Smooth muscle cell (in vitro differentiated cells): ENCODE data around the gene ETS1. TPM values are rescaled to one million over a fixed set of nuclear protein-coding genes. Genes with fewer than 3 reads are reported as not detected.
A peak's percentile ranks its signal among the peaks of the same experiment; 100 is the strongest.

Source experiments
- DNase-seq: peaks from one replicate; lab custom pipeline; 2025; ENCODE audit not compliant: unreplicated experiment; lab: John Stamatoyannopoulos, UW
- H2AFZ ChIP-seq: fragments of 200-600 bp; sonication (generic); 2 replicates; pipeline ENCODE4 v1.6.0; 2016; ENCODE audit warnings: antibody characterized with exemption, low read depth, mild to moderate bottlenecking
- H3F3A ChIP-seq: fragments of 200-600 bp; sonication (generic); 2 replicates; pipeline ENCODE4 v1.6.0; 2017; ENCODE audit warnings: antibody characterized with exemption, low read depth
- H3K27ac ChIP-seq: fragments of 200-600 bp; sonication (generic); 2 replicates; pipeline ENCODE4 v1.5.1; 2016; ENCODE audit warnings: low read depth, mild to moderate bottlenecking
- H3K27me3 ChIP-seq: fragments of 200-600 bp; sonication (generic); 2 replicates; pipeline ENCODE4 v1.6.1; 2016; ENCODE audit warnings: low read depth, mild to moderate bottlenecking
- H3K36me3 ChIP-seq: fragments of 200-600 bp; sonication (generic); 2 replicates; pipeline ENCODE4 v1.5.1; 2016; ENCODE audit warnings: low read depth
- H3K4me1 ChIP-seq: fragments of 200-600 bp; sonication (generic); 2 replicates; pipeline ENCODE4 v1.5.1; 2016; ENCODE audit warnings: low read depth
- H3K4me2 ChIP-seq: fragments of 200-600 bp; sonication (generic); 2 replicates; pipeline ENCODE4 v1.6.0; 2016; ENCODE audit warnings: mild to moderate bottlenecking
- H3K4me3 ChIP-seq: fragments of 200-600 bp; sonication (generic); 2 replicates; pipeline ENCODE4 v1.5.1; 2016; ENCODE audit warnings: mild to moderate bottlenecking
- H3K79me2 ChIP-seq: fragments of 200-600 bp; sonication (generic); 2 replicates; pipeline ENCODE4 v1.6.0; 2016; ENCODE audit warnings: low read depth, mild to moderate bottlenecking
- H3K9ac ChIP-seq: fragments of 200-600 bp; sonication (generic); 2 replicates; pipeline ENCODE4 v1.6.0; 2016; ENCODE audit warnings: low read depth
- H3K9me3 ChIP-seq: fragments of 200-600 bp; sonication (generic); replicated peaks from 2 replicates; pipeline ENCODE4 v1.5.1; 2016; ENCODE audit warnings: low read depth
- H4K20me1 ChIP-seq: fragments of 200-600 bp; sonication (generic); 2 replicates; pipeline ENCODE4 v1.6.0; 2016; ENCODE audit warnings: low read depth
- WGBS: methylation state at CpG from one replicate; pipeline ENCODE4 v1.1.7; 2016; ENCODE audit warnings: low lambda C conversion rate; 5-methylcytosine and 5-hydroxymethylcytosine counted together
- polyA plus RNA-seq: library from polyadenylated mRNA; unstranded; fragments of >200 nt; fragmentation: Nextera tagmentation; extraction: Ambion mirVana; gene quantifications from 2 replicates; pipeline ENCODE4 v1.2.1, GENCODE V29; 2016
- total RNA-seq: library from RNA; depleted of rRNA; stranded (reverse); fragments of >200 nt; gene quantifications from 2 replicates; pipeline ENCODE4 v1.2.3, GENCODE V29; 2014
- TF ChIP-seq, protein P1 (sequence below): fragments of 200-600 bp; sonication (generic); IDR thresholded peaks from 2 replicates; pipeline ENCODE4 v1.5.1; 2017; ENCODE audit warnings: borderline replicate concordance, mild to moderate bottlenecking, antibody characterized with exemption; ENCODE audit not compliant: insufficient read depth, poor library complexity, severe bottlenecking

ETS1 gene
- total and polyA plus RNA-seq, 2 experiments from 2014 or later, result 4.1 to 22.8 TPM

- Histone ChIP-seq H2AFZ (no peak overlapping the region), H3K27me3 (no peaks in the 10 kb centered on the region), H3K9ac (no peak overlapping the region), H3K4me2 (no peak overlapping the region), H3K27ac (no peak overlapping the region), H3F3A (peaks cover 6% of the 10 kb centered on the region), H3K9me3 (no peaks in the 10 kb centered on the region), H3K79me2 (no peaks in the 10 kb centered on the region), H3K36me3 (no peaks in the 10 kb centered on the region), H4K20me1 (no peaks in the 10 kb centered on the region), H3K4me3 (no peak overlapping the region), H3K4me1 (peaks cover 5% of the 10 kb centered on the region)
- TF ChIP-seq, protein P1, sequence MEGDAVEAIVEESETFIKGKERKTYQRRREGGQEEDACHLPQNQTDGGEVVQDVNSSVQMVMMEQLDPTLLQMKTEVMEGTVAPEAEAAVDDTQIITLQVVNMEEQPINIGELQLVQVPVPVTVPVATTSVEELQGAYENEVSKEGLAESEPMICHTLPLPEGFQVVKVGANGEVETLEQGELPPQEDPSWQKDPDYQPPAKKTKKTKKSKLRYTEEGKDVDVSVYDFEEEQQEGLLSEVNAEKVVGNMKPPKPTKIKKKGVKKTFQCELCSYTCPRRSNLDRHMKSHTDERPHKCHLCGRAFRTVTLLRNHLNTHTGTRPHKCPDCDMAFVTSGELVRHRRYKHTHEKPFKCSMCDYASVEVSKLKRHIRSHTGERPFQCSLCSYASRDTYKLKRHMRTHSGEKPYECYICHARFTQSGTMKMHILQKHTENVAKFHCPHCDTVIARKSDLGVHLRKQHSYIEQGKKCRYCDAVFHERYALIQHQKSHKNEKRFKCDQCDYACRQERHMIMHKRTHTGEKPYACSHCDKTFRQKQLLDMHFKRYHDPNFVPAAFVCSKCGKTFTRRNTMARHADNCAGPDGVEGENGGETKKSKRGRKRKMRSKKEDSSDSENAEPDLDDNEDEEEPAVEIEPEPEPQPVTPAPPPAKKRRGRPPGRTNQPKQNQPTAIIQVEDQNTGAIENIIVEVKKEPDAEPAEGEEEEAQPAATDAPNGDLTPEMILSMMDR, result no peak
- WGBS, result 72% methylated on average over 7 of the region's 7 CpGs
- no peak for DNase-seq
Observed at GRCh38 chr11:128618603-128619002, 31.2 kb upstream of the ETS1 start.

- Histone ChIP-seq H3K27ac (peak overlapping the region; percentile 26), H3K36me3 (no peaks in the 10 kb centered on the region), H3K27me3 (no peaks in the 10 kb centered on the region), H3K4me3 (no peak overlapping the region), H4K20me1 (no peaks in the 10 kb centered on the region), H3K4me1 (peaks cover 5% of the 10 kb centered on the region), H3F3A (peaks cover 6% of the 10 kb centered on the region), H2AFZ (no peak overlapping the region), H3K9ac (no peak overlapping the region), H3K79me2 (no peaks in the 10 kb centered on the region), H3K9me3 (no peaks in the 10 kb centered on the region), H3K4me2 (peak overlapping the region; percentile 64)
- TF ChIP-seq, protein P1, result no peak
- no peak for DNase-seq
- WGBS, result 30% methylated on average over 7 of the region's 7 CpGs
Observed at GRCh38 chr11:128616161-128616560, 28.8 kb upstream of the ETS1 start.

GRCh38 chr11:128615612-128616011 is 28.3 kb upstream of the ETS1 start:
- peaks cover 8% of the 10 kb centered on the region for H3K4me1 ChIP-seq
- TF ChIP-seq, protein P1, result no peak
- 73% methylated on average over 7 of the region's 7 CpGs for WGBS
- H4K20me1 ChIP-seq, result no peaks in the 10 kb centered on the region
- H3K36me3 ChIP-seq, result no peaks in the 10 kb centered on the region
- H3K79me2 ChIP-seq, result no peaks in the 10 kb centered on the region
- H2AFZ ChIP-seq, result peak overlapping the region; percentile 78
- no peak overlapping the region for H3K9ac ChIP-seq
- H3K4me2 ChIP-seq, result peak overlapping the region; percentile 64
- no peaks in the 10 kb centered on the region for H3K27me3 ChIP-seq
- H3F3A ChIP-seq, result peaks cover 6% of the 10 kb centered on the region
- H3K27ac ChIP-seq, result no peak overlapping the region
- no peak for DNase-seq
- no peaks in the 10 kb centered on the region for H3K9me3 ChIP-seq
- no peak overlapping the region for H3K4me3 ChIP-seq

GRCh38 chr11:128615076-128615475 is 27.7 kb upstream of the ETS1 start:
- peak overlapping the region; percentile 78 for H2AFZ ChIP-seq
- peaks cover 10% of the 10 kb centered on the region for H3K4me1 ChIP-seq
- no peak for DNase-seq
- no peaks in the 10 kb centered on the region for H3K36me3 ChIP-seq
- no peaks in the 10 kb centered on the region for H3K27me3 ChIP-seq
- H3K27ac ChIP-seq, result no peak overlapping the region
- H3F3A ChIP-seq, result peaks cover 6% of the 10 kb centered on the region
- 26% methylated on average over 11 of the region's 11 CpGs for WGBS
- H4K20me1 ChIP-seq, result no peaks in the 10 kb centered on the region
- no peak overlapping the region for H3K9ac ChIP-seq
- H3K9me3 ChIP-seq, result no peaks in the 10 kb centered on the region
- no peaks in the 10 kb centered on the region for H3K79me2 ChIP-seq
- H3K4me2 ChIP-seq, result peak overlapping the region; percentile 64
- no peak overlapping the region for H3K4me3 ChIP-seq
- TF ChIP-seq, protein P1, result no peak
